ENCODE measurements around the gene AMBRA1. TPM values are rescaled to one million over a fixed set of nuclear protein-coding genes. Genes with fewer than 3 reads are reported as not detected.

Gene AMBRA1
- total and polyA plus RNA-seq, 2 of the 8 experiments (the other 6 are each of a cell fraction or from before 2014, with no cell fraction given), result 14.2 to 37.4 TPM

GRCh38 chr11:46560300-46560991 is 33.4 kb downstream of the AMBRA1 start:
- no peak overlapping the region for H3K27ac ChIP-seq (ENCODE audit: low read depth, low read length)
- no peak overlapping the region for H4K5ac ChIP-seq (ENCODE audit: insufficient read length, low read depth, low read length)
- no peak overlapping the region for H2BK120ac ChIP-seq (replicated peaks; ENCODE audit: low read depth, low read length)
- DNase-seq (ENCODE audit: low read depth in 1 of 2, low spot score in 2 of 2), result no peak
- CTCF ChIA-PET (ENCODE audit: partially characterized antibody), result interaction anchor here (1.0 to 1.2 kb wide), 2 partner anchors 11 to 177 kb away, joined by 3 to 5 read pairs; no protein-coding TSS in a partner anchor
- H3K9ac ChIP-seq (replicated peaks in 1 of 4; ENCODE audit: extremely low read depth in 1 of 4, low read depth in 3 of 4, low read length in 3 of 4), result no peak overlapping the region
- H2AK5ac ChIP-seq (ENCODE audit: low read depth, low read length), result no peak overlapping the region
- H3K27me3 ChIP-seq (replicated peaks in 1 of 4; ENCODE audit: control insufficient read depth in 3 of 4, extremely low read depth in 1 of 4, insufficient read depth in 3 of 4, low read length in 3 of 4), result no peaks in the 10 kb centered on the region
- H2BK5ac ChIP-seq (ENCODE audit: low read depth, low read length), result no peak overlapping the region
- no peak overlapping the region for H2BK12ac ChIP-seq (ENCODE audit: low read depth, low read length)
- no peak for FAIRE-seq
- H2BK20ac ChIP-seq (ENCODE audit: low read length), result no peak overlapping the region
- no peaks in the 10 kb centered on the region for H3K9me3 ChIP-seq (ENCODE audit: insufficient read depth in 2 of 2, low read depth in 1 of 2, low read length in 1 of 2)
- H3K14ac ChIP-seq (ENCODE audit: insufficient read length), result no peak overlapping the region
- H3K79me2 ChIP-seq (ENCODE audit: control insufficient read depth in 1 of 2, insufficient read depth in 2 of 2, low read length in 2 of 2), result peaks cover 5 to 77% of the 10 kb centered on the region in 2 experiments; a peak in 3 of 4 replicates
- H4K20me1 ChIP-seq (replicated peaks in 1 of 2; ENCODE audit: control insufficient read depth in 1 of 2, insufficient read depth in 2 of 2, low read length in 2 of 2), result no peaks in the 10 kb centered on the region
- H3K4me2 ChIP-seq (ENCODE audit: insufficient read depth in 1 of 2, low read depth in 2 of 2, low read length in 2 of 2), result no peak overlapping the region
- no peak overlapping the region for H4K91ac ChIP-seq (replicated peaks; ENCODE audit: insufficient read length, low read length)
- no peak overlapping the region for H2AFZ ChIP-seq (ENCODE audit: low read length)
- no peak overlapping the region for H3K56ac ChIP-seq (replicated peaks; ENCODE audit: insufficient read length, low read depth, low read length)
- no peak overlapping the region for H3K4me3 ChIP-seq (ENCODE audit: extremely low read depth in 1 of 4, insufficient read depth in 2 of 4, low read depth in 3 of 4, low read length in 4 of 4)
- H3K79me1 ChIP-seq (ENCODE audit: low read depth, low read length), result peaks cover 3% of the 10 kb centered on the region; the same call in 1 of the 2 replicates
- H3K4me1 ChIP-seq (replicated peaks in 1 of 4; ENCODE audit: control insufficient read depth in 3 of 4, insufficient read depth in 4 of 4, low read length in 3 of 4), result no peaks in the 10 kb centered on the region; a peak in 2 of 7 replicates
- H3K4ac ChIP-seq (replicated peaks; ENCODE audit: insufficient read length, low read depth, low read length), result no peak overlapping the region
- WGBS, 2 experiments (ENCODE audit: extremely low coverage in 1 of 2, insufficient coverage in 1 of 2, insufficient read length in 1 of 2, insufficient replicate concordance in 2 of 2, low coverage in 1 of 2, low lambda C conversion rate in 2 of 2, missing lambda C conversion rate in 1 of 2), result 87% methylated on average over 6 of the region's 6 CpGs; no CpG with 5 or more reads in 1 of the 2 experiments
- no peaks in the 10 kb centered on the region for H3K23me2 ChIP-seq (ENCODE audit: low read depth, low read length)
- H3K18ac ChIP-seq (ENCODE audit: extremely low read depth, low read length), result no peak overlapping the region
- POLR2A ChIA-PET (ENCODE audit: partially characterized antibody), result interaction anchor here (0.8 to 1.0 kb wide), 2 partner anchors 13 to 33 kb away, joined by 3 read pairs; partner anchors contain the start of gene AMBRA1
- H3K36me3 ChIP-seq (ENCODE audit: control insufficient read depth in 2 of 4, insufficient read depth in 4 of 4, low read length in 3 of 4), result no peaks in the 10 kb centered on the region
- H4K8ac ChIP-seq (ENCODE audit: extremely low read depth, insufficient read depth, low read length), result no peak overlapping the region
- no peak overlapping the region for H2BK15ac ChIP-seq (ENCODE audit: low read length)
- TF ChIP-seq SP2 (IDR thresholded peaks at IDR 0.05; ENCODE audit: low read length) (no peak), TAF7 (optimal IDR thresholded peaks at IDR 0.05; ENCODE audit: borderline replicate concordance, low read depth, low read length) (no peak), POU5F1 (IDR thresholded peaks at IDR 0.05; ENCODE audit: low read depth, low read length) (no peak), TEAD4 (IDR thresholded peaks at IDR 0.05; ENCODE audit: low read depth, low read length) (no peak), CREB1 (IDR thresholded peaks at IDR 0.05) (no peak), EGR1 (IDR thresholded peaks at IDR 0.05; ENCODE audit: borderline replicate concordance, low read depth, low read length) (no peak), TCF12 (IDR thresholded peaks at IDR 0.05; ENCODE audit: low read depth, low read length) (no peak), FOSL1 (IDR thresholded peaks at IDR 0.05; ENCODE audit: insufficient read depth, low read depth, low read length) (no peak), MAFK (IDR thresholded peaks at IDR 0.05; ENCODE audit: low read depth, low read length) (no peak), EP300 (IDR thresholded peaks at IDR 0.05; ENCODE audit: borderline replicate concordance in 1 of 2, low read depth in 2 of 2, low read length in 2 of 2) (no peak), BACH1 (IDR thresholded peaks at IDR 0.05; ENCODE audit: low read length) (no peak), POLR2AphosphoS5 (IDR thresholded peaks at IDR 0.05; ENCODE audit: low read depth, low read length) (no peak), ZNF274 (IDR thresholded peaks at IDR 0.05; ENCODE audit: borderline replicate concordance, extremely low read depth, low read length) (no peak), SIX5 (IDR thresholded peaks at IDR 0.05; ENCODE audit: low read depth, low read length) (no peak)
- no peak overlapping the region for H3K23ac ChIP-seq (ENCODE audit: insufficient read length)

Measured in H1 (cell line).